ELF-1 (cell line): ENCODE data around the gene ADARB1.

Source experiments
- DNase-seq: peaks from one replicate; pipeline ENCODE4 v3.0.0-alpha.2; 2016; ENCODE audit warnings: low read depth, low spot score

ADARB1 gene

GRCh38 chr21:45264146-45264911 lies 189.9 kb downstream of the ADARB1 start:
- no peak for DNase-seq

GRCh38 chr21:45264912-45265515 lies 190.6 kb downstream of the ADARB1 start:
- no peak for DNase-seq

GRCh38 chr21:45265721-45266517 lies 191.5 kb downstream of the ADARB1 start:
- no peak for DNase-seq

- DNase-seq = no peak
Observed at GRCh38 chr21:45266518-45267389, 192.4 kb downstream of the ADARB1 start.

- DNase-seq = no peak
Observed at GRCh38 chr21:45267390-45267760, 193.0 kb downstream of the ADARB1 start.

GRCh38 chr21:45269861-45270260 lies 195.5 kb downstream of the ADARB1 start:
- DNase-seq = no peak

GRCh38 chr21:45270306-45270821 lies 196.0 kb downstream of the ADARB1 start:
- no peak for DNase-seq
